Stimulated activated CD4-positive, alpha-beta T cell treated with anti-CD3 and anti-CD28 coated beads, Interleukin-4, amount 100 ng/mL, for 1 hour (primary cell): Measurements from ENCODE around the gene GSTM3.
A peak's percentile ranks its signal among the peaks of the same experiment; 100 is the strongest.

ENCODE experiments used
- DNase-seq: peaks from one replicate; pipeline ENCODE4 v3.0.0-alpha.2; 2020

Gene GSTM3

GRCh38 chr1:109740615-109741373 is at the start of gene GSTM3:
Gene GSTM3, minus strand, starts transcription at chr1:109741038. Its CDS starts 751 bp downstream, at chr1:109740287.
- DNase-seq, result no peak

GRCh38 chr1:109790329-109790728 is 49.5 kb upstream of the GSTM3 start:
- no peak for DNase-seq

- DNase-seq, result no peak
These were observed 48.8 kb upstream of the GSTM3 start for GRCh38 chr1:109789551-109790180.

GRCh38 chr1:109788695-109789521 is 48.1 kb upstream of the GSTM3 start:
- DNase-seq, result no peak

- no peak for DNase-seq
These were observed 47.2 kb upstream of the GSTM3 start for GRCh38 chr1:109787845-109788601.

- DNase-seq, result no peak
These were observed 46.5 kb upstream of the GSTM3 start for GRCh38 chr1:109787211-109787844.

GRCh38 chr1:109786531-109787021 is 45.7 kb upstream of the GSTM3 start:
- no peak for DNase-seq

- no peak for DNase-seq
These were observed 45.3 kb upstream of the GSTM3 start for GRCh38 chr1:109786112-109786480.

GRCh38 chr1:109785446-109786111 is 44.7 kb upstream of the GSTM3 start:
- no peak for DNase-seq

GRCh38 chr1:109784551-109785252 is 43.9 kb upstream of the GSTM3 start:
- DNase-seq, result no peak

- no peak for DNase-seq
These were observed 42.6 kb upstream of the GSTM3 start for GRCh38 chr1:109783436-109783835.

GRCh38 chr1:109782927-109783326 is 42.1 kb upstream of the GSTM3 start:
- no peak for DNase-seq

GRCh38 chr1:109782514-109782913 is 41.7 kb upstream of the GSTM3 start:
- no peak for DNase-seq

- DNase-seq, result no peak
These were observed 41.0 kb upstream of the GSTM3 start for GRCh38 chr1:109781806-109782205.

GRCh38 chr1:109780982-109781381 is 40.1 kb upstream of the GSTM3 start:
- no peak for DNase-seq

GRCh38 chr1:109777980-109778625 is 37.3 kb upstream of the GSTM3 start:
- no peak for DNase-seq

GRCh38 chr1:109777436-109777835 is 36.6 kb upstream of the GSTM3 start:
- DNase-seq, result no peak

- peak; percentile 72 for DNase-seq
These were observed 36.1 kb upstream of the GSTM3 start for GRCh38 chr1:109776911-109777310.

- no peak for DNase-seq
These were observed 35.5 kb upstream of the GSTM3 start for GRCh38 chr1:109776206-109776835.

- no peak for DNase-seq
These were observed 34.6 kb upstream of the GSTM3 start for GRCh38 chr1:109775398-109775797.
